GM21526 (cell line): Measurements from ENCODE around the gene RALGAPA2.

Source experiments
- ATAC-seq: cut with Tn5 transposase; IDR thresholded peaks from one replicate; pipeline ENCODE4 v1.9.1; 2021; ENCODE audit warnings: moderate library complexity; ENCODE audit not compliant: unreplicated experiment, low FRiP score

The RALGAPA2 gene

DNA sequence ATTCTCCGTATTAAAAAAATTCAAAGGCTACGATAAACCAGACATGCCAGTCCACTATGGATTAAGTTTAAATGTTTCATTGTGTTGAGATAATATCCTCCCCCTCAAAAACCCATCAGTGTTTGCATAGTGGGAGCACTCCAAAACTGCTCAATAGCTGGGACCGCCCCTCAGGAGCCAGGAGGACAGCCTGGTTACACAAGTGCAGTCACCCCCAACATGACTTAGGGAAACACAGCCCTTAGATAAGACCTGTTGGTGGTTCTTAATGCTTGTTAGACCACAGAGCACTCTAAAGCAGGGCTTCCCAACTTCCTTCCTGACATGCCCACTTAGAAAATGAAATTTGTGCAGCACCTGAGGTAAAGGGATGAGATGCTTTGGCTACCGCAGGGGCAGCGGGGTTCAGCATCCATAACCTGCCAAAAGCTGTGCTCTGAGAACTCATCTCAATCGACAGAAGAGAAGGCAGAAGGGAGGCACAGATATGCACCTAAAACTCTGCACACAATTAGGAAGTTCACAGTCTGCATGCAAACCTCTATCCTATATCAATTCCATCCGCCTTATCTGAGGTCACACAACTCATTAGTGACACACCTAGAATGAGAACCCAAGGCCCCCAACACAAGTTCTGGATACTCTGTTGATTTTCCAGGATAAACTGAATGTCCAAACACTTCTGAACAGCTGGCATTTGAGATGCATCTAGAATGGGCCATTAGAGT is 74.3 kb downstream of the RALGAPA2 start:
- no peak for ATAC-seq

DNA sequence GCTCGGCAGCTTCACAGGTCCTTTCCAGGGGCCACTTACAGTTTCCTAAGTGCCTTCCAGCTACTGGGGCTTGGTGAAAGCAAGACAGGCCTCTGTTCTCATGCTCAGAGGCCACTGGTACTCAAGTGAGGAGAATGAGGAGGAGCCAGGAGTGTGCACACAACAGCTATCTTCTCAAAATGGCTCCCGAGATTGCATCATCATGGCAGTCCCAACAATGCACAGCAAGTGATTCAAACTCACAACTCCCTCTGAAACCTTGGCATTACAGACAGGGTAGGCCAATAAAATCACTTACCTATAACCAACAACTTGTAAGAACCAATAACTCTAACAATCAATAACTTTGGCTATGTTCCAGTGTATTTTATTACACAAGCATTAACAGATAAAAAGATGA is 77.4 kb downstream of the RALGAPA2 start:
- ATAC-seq: no peak

DNA sequence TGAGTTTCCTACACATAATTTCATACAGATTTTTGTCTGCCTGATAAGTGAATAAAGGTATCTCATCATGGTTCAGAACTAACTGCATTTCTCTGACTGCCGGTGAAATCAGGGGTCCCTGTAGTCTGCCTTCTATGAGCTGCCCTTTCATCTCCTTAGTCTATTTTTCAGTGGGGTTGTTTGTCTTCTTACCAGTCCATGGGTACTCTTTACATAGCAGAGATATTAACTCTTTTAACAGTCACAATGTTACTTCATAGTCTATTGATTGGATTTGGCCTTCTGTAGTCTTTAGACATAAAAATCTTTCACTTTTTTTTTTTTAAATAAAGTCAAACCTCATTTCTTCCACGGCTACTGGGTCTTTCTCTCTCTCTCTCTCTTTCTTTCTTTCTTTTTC is 79.8 kb downstream of the RALGAPA2 start:
- ATAC-seq: no peak

DNA sequence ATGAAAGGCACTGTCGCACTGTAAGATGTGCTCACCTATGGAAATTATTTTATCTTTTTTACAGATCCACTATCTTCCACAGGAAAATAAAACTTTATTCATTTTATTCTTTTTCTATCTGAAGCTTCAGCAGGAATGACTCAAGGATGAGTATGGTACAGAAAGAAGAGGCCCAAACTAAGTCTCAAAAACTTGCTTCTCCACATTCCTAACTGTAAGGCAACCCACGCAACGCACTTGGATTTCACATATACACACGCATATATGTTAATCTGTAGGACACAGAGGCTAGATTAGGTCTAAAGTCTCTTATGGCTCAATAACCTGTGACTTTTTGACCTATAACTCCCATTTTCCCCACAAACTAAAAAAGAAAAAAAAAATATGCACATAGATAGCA is 81.9 kb downstream of the RALGAPA2 start:
- no peak for ATAC-seq

DNA sequence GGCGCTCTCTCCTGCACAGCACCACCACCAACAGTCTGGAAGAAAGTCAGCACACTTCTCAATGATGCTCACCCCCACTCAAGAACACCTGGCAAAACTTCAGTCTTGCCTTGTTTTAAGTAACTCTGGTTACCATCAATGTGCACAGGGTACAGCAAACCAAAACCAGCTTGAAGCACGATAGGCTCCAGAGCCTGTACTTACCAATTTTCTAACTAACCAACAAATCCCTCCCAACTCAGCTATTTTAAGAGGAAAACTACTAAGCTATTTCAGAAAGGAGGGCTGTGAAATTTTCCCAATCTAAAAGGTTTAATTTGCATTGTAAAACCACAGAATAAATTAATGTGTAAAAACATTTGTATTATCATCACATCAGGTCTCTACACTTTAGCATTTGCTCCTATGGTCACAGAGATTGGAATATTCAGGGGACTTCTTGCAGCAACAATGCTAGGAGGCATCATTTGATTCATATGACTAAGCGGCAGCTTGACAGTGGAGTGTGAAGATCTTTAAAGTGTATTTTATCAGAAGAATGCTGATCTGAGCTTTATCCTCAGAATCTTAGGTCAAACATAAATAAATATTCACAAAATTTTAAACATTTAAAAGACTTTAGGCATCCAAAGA is 82.8 kb downstream of the RALGAPA2 start:
- no peak for ATAC-seq

DNA sequence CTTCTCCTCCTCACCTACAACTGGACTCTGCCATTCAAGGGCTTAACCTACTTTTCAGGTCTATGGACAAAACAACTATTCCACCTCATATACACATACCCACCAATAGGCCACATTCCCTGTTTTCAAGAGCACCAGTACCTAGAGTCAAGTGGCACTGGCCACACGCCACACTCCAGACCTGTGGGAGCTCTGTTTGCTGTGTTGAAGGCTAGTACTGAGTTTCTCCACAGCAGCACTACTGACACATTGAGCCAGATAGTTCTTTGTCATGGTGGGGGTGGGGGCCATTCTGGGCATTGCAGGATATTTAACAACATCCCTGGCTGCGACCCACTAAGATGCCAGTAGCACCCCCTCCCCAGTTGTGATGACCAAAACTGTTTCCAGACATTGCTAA is 84.1 kb downstream of the RALGAPA2 start:
- ATAC-seq: no peak

DNA sequence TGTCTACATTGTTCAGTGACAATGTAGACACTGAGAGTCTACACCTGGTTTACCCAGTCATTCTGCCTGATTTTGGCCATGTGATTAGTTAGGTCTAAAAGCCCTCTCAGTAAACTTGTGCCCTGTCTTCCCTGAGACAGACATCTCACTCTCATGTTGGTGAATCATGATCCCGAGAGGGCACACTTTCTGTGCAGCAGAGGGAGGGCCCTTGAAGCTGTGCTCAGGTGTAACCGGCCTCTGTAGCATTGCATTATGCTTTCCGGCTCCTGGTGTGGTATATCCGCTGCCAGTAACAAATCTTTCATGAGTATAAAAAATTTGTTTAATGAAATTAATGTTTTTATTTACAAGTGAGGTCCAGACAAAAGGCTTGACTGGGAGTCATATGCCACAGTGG is 85.0 kb downstream of the RALGAPA2 start:
- ATAC-seq: no peak

DNA sequence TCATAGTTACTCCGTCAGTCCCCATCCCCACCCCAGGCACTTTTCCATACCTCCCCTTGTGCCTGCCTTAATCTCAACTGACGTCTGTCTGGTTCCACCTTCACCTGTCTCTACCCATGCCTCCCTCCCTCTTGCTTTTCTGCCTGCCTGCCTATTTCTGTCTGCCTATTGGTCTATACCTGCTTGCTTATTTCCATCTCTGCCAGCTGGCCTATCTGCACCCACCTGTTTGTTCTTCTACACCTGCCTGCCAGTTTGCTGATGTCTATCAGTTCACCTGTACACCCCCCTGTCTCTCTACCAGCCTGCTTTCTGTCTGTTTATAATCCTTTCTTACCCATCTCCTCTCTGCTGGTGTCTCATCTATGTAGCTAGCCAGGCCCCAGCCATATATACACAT is 87.5 kb downstream of the RALGAPA2 start:
- no peak for ATAC-seq

DNA sequence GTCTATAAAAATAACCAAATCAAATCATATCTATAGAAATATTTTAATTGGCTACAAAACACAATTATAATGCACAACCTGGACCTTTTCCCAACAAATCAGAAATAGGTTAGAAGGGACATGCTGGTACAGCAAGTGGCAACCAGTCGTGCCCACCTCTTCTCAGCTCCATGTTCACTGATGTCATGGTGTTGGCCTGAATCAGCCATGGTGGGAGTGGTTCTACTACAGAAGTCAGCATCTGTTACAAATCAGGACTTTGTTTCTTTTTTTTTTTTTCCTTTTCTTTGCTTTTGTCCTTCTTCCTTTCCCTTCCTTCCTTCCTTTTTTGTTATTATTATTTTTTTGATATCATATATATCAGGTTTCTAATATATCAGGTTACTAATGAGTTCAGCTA is 91.2 kb downstream of the RALGAPA2 start:
- ATAC-seq: no peak

DNA sequence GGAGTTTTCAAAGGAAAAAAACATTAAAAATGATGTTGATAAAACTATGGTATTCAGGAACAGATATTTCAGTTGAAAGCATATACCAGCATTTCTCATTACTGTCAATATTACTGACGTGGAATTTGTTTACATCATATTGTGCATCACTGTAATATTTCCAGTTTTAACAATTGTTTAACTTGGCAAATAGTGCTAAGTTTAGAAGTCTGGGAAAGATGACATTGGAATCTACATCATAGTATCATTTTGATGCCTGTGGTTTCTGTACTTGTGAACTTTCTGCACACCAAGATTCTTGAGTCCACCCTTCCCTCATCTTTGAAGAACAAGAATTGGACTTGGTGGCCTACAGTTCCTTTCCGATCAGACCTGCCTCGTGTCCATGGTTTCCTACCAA is 98.1 kb downstream of the RALGAPA2 start:
- no peak for ATAC-seq

DNA sequence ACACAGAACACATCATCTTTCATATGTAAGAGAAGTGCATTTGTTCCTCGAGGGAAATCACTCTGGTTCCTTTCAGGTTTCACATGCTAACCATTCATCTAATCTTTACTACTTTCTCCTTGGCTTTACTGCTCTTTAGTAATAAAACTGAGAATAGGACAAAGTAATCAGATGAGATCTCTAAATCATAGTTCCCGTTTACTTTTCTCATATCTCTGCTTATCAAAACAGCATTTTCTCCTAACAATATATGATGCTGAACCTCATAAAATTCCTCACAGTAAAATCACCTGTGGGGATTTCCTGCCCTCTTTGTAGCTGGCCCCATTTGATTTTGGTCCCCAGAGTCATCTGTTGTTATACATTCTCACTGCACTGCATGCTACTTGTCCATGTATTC is 100.2 kb downstream of the RALGAPA2 start:
- no peak for ATAC-seq

DNA sequence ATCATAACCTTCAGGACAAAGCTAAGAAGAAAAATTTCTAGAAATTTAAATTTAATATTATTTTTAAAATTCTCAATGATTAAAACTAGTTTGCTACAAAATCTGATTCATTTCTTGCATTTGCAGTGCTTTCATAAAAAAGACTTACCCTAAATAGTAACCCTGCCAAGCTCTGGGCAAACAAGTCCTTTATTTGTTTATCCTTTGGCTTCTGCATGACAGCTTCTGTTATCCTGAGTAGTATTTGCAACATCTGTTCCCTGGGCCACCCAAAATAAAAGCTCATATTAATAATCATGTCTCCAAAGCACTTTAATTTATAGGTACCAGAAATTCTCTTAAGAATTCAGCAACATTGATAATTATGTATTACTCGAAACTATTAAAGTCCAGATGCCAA is 101.3 kb downstream of the RALGAPA2 start:
- no peak for ATAC-seq

DNA sequence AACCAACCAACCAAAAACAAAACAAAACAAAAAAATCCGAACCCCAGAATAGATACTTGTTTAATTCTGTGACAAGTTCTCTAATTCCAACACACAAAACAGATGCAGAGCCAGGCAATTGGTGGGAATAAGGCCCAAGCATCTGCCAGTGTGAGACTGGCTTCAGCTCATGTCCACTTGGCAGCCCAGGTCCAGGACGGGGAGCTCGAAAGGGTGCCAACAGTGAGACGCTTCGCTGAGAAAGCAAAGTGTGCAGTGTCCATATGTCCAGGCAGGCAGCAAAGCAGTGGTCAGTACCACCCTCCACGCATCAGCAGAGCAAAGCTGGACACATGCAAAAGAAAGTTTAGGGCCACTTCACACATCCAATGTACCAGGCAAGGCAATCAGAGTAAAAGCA is 102.9 kb downstream of the RALGAPA2 start:
- no peak for ATAC-seq

DNA sequence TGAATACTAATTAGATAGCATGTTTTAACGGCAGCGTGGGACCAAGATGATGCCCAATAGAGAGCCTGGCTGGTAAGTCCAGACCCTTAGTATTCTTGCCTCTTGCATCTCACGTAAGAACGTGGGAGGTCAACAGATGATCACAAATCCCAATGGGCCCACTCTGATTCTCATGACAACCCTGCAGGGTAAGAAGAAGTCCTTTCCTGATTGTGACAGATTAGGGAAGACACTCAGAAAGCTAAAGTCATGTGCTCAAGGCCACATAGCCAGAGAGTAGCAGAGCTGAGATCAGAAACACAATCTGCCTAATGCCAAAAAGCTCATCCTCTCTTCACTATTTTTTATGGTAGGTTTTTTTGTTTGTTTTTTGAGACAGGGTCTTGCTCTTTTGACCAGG is 103.8 kb downstream of the RALGAPA2 start:
- ATAC-seq: no peak

DNA sequence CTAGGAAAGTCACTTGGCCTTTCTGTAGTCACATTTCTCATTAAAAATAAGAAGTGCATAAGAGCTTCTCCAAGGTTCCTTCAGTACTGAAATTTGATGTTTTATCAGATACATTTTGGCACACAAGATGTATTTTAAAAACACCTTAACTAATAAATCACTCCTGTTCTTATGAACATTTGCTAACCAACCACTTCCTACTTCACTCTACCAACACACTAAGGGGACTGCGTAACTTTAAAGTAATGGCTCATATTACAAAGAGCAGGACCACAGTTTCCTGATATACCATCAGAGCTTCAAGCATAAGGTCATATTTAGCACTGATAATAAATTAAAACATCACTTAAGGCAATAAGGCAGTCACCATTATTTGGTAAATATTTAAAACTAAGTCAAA is 104.4 kb downstream of the RALGAPA2 start:
- ATAC-seq: no peak

DNA sequence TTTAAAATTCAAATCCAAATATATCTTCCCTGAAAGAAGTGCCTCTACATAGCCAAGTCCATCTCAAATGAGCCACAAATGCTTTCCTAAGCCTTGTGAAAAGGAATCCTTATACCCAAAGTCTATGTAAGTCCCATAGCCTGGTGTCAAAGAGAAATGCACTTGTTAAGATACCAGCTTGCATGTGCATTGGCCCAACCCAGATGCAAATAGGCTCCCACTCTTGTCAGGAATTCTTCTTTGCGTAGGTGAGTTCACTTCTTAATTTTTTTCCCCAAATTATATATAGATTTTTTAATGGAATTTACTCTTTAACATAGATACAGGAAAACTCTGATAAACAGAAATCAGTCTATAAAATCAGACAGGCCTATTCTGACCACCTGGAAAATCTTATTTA is 105.6 kb downstream of the RALGAPA2 start:
- ATAC-seq: no peak

DNA sequence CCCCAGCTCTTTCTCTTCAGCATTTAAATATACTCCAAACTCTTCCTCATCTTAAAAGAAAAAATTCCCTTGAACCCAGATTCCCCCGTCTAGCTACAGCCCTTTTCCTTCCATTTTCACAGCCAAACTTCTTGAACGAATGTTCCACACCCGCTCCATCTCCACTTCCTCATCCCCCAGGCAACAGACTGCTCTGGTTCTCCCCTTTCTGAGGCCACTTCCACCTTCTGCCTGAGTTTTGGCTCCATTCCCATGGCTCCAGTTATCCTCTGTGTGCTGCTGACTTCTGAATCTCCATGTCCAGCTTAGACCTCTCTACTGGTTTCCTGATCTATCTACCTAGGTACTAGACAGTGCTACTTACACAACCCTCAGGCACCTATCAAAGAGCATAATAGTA is 106.4 kb downstream of the RALGAPA2 start:
- no peak for ATAC-seq

DNA sequence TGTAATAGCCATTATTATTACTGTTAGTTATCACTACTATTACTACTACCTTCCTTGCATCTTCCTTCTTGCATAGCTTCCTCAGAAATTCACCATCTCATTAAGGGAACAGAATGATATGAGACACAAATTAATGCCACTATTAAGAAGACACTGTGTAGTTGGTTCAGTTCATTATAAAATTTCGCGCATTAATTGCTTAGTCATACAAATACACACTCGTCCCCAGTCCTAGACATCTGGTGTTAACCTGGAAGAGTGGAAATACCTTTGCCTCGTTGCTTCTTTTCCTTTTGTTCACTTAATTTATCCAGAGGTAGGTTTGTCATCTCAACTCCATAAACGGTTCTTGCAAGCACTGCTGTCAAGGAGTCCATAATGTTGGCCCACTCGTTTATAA is 107.5 kb downstream of the RALGAPA2 start:
- ATAC-seq: no peak

DNA sequence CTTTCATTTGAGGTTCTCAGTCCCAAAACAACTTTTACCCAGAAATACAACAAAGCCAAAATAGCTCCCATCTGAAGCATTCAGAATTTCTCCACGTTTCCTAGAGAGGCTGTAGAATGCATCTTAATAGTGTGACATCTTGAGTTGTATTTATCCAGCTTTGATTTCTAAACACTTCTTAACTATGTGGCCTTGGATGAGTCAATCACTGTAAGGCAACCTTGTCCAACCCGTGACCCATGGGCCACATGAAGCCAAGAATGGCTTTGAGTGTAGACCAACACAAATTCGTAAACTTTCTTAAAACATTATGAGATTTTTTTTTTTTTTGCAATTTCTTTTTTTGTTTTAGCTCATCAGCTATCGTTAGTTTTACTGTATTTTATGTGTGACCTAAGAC is 108.1 kb downstream of the RALGAPA2 start:
- ATAC-seq: no peak

DNA sequence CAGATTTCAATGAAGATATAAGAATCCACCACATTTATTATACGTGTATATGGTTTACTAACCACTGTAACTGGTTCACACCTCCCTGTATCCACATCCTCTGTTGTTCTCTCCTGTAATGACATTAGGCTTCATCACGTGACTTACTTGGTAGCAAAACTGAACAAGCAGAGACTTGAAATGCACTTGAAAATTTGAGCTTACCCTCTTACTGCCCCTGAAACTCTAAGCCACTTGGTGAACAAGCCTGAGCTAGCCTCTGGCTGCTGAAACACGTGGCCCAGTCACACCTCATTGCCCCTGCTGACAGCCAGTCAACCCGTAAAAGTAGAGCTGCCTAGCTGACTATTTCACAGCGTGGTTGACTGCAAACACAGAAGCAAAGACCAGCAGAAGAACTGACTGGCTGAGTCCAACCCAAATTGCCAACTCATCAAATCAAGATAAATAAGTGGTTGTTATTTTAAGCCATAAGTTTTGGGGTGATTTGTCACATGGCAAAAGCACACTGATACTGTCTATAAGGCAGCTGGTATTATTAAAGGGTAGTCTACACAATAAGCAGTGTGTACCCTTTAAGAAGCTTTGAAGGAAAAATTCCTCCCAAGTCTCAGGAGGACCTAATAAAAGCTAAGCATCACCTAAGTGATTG is 109.0 kb downstream of the RALGAPA2 start:
- peak; percentile 99 for ATAC-seq

DNA sequence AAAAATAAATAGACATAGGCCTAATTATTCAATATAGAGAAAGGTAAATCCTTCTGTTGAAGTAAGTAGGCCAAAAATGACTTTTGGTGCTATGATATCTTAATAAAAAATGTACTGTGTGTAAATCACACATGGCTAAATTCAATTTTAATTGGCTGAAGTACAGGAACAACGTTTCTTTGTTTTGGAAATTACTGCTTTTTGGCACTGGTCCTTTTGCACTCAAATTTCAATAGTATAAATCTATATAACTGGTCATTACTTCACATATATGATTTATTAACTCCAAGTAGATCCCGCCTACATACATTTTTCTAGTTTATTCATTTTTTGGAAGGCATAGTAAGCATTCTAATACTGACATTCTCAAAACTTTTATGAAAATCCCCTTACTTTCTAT is 114.5 kb downstream of the RALGAPA2 start:
- no peak for ATAC-seq

DNA sequence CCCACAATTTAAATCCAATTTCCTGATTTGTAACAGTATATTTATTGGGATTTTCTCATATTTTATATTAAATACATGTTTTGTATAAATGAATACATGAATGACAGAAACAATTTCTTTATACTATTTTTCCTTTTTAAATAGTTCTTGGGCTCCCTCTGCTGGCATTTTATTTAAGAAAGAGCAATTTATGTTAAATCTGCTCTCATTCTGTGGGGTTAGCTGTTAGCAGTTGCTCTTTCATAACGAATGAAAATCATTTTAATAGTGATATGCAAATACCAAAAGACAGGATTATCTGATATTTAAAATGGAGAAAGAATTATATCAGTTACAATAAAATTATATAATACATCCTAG is 118.3 kb downstream of the RALGAPA2 start:
- ATAC-seq: no peak
